HG03442 (cell line): ENCODE results near the gene HPCAL1.

Source experiments
- ATAC-seq: cut with Tn5 transposase; IDR thresholded peaks from one replicate; pipeline ENCODE4 v1.9.1; 2021; ENCODE audit warnings: mild to moderate bottlenecking, moderate library complexity; ENCODE audit not compliant: unreplicated experiment

HPCAL1 gene

DNA sequence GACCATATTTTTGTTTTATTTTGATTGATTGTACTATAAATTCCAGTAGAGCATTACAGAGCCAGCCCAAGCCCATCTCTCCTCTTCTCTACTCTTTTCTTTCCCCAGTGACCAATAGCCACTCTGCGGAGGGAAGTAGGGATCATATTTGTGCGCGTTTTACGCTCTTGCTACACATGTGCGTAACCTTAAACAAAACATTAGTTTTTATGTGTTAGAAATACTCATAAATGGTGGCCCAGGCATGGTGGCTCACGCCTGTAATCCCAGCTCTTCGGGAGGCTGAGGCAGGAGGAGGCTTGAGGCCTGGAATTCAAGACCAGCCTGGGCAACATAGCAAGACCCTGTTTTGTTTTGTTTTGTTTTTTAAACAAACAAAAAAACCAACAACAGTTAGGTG lies 31.3 kb downstream of the HPCAL1 start:
- ATAC-seq = no peak

DNA sequence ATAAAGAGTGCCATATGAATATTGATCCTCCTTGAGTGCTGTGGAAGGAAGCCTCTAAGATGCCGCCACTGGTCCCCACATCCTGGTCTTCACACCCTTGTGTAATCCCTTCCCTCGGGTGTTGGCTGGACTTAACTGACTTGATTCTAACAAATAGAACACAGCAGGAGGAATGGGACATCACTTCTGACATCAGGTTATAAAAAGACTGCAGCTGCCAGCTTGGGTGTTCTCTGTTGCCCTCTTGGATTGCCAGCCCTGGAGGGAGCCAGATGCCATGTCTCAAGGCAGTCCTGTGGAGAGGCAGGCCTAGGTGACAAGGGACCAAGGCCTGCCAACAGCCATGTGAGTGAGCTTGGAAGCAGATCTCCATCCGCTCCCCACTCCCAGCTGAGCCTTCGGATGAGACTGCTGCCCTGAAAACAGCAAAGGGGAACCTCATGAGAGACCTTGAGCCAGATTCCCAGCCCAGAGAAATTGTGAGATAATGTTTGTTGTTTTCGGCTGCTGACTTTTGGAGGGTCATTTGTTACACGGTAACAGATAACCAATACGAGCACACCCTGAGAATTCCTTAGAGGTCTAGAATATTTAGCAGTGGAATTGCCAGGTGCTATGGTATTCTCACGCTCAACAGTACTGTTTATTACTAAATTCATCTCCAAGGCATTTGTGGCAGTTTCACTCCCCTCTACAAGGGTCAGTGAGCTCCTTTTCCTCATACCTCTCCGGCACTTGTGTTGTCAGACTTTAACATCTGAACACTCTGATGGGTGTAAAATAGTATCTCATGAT lies 32.5 kb downstream of the HPCAL1 start:
- no peak for ATAC-seq

DNA sequence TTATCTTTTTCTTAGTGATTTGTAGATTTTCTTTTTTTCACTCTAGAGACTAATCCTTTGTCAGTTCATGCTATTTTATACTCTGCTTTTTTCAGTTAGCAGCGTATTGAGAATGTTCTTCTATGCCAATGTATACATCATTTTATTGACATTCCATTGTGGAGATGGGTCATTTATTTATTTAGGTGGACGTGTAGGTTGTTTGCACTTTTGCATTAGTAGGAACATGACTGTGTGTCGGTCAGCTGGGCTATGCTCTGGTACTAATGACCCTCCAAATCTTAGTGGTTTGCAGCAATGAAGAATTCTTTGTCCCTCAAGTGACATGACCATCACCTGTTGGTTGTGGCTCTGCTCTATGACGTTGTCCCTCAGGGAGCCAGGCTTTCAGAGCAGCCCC lies 33.6 kb downstream of the HPCAL1 start:
- ATAC-seq = no peak

DNA sequence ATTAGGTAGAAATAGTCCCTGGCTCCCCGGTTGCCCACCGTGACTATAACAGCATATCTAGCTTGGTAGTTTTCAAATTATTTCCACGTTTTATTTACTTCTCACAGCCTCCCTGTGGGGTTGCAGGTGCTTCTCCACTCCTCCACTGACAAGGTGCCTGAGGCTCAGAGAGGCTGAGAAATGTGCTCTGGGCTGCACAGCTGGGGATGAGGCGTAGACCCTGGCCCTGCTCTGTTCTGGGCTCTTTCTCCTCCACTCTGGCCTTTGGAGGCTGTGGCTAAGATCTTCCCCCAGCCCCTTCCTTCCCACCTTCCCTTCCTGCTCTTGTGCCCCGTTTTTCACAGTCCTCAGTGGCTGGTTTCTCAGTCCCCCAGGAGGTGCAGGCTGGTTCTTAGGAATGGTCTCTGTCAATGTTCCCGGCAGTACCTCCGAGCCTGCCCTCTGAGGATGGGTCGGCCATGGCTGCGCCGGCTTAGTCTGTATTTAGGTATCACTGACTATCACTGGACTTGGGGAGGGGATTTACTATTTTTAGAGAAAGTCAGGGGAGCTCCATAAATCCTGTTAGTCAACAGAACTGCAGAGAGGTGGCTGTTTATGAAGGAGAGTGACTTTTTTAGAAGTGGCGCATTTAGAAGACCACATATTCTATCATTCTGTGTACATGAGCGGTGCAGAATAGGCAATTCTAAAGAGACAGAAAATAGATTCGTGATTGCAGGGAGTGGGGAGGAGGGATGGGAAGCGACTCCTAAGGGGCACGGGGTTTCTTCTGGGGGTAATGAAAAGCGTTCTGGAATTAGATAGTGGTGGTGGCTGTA lies 35.0 kb downstream of the HPCAL1 start:
- no peak for ATAC-seq

DNA sequence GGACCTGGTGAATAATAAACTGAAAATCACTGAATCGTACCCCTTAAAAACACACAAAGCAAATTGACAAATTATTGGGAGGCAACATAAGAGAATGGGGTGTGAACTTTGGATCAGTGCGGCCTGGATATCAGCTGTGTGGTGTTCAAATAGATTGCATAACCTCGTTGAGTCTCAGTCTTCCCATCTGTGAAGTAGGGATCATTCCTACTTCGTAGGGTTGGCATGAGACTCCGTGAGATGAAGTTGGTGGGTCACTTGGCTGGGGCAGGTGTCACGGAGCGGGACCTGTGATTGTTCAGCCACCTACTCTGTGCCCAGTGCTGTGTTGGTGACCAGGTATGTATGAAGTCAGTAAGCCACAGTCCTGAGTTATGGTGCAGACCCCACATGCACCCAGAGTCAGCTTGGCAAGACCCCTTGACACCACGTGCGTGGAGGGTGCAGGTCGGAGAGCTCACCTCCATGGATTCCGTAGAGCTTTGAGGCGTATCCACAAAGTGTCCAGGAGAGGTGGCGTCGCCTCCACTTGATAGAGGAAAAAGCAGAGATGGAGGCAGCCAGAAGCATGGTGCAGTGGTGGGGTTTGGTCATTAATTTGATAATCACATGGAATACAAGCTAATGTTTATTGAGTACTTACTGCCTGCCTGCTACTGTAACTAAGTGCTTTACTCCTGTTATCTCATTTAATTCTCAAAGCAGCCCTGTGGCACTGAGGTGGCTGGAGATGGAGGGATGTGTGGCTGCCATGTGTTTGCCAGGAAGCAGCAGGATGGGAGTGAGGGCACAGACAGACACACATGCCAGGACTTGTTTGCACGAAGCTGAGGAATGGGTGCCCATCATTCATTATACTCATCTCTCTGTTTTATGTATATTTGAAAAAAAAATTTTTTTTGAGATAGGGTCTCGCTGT lies 35.8 kb downstream of the HPCAL1 start:
- ATAC-seq = no peak

DNA sequence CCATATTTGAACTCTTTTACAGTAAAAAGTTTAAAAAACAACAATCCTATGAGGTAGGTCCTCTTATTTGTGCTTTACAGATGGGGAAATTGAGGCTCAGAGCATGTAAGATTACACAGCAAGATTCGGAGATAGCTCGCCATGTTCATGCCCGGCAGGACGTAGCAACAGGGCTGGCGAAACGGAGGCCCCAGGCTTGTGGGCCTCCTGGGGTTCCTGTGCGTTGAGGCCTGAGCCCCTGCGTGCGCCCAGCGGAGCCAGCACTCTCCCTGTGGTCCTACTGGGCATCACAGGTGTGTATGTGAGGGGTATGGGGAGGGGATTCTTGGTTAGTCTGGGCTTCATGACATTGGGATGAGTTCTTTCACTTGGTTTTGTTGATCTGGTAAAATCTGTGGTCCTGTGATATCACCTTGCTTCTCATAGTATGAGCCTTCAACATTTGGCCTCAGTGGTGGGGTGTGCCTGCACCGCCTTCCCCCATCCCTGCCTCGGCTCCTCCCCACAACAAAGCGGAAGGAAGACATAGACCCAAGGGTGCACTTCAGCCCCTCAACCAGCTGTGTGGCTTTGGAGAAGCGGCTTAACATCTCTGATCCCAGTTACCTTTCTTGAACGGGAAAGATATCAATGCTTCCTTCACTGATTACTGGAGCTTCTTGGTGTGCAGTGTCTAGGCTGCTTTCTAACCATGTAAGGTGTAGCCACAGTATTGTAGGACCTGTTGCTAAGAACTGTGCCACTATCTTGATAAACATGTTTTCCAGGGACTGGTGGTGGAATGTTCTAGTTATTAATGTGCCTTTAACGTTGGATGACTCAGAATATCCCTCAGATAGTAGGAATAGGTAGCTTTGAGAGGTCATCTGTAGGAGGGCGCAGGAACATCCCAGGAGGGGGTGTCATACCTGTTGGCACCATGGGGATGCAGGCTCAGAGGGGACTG lies 37.2 kb downstream of the HPCAL1 start:
- no peak for ATAC-seq

DNA sequence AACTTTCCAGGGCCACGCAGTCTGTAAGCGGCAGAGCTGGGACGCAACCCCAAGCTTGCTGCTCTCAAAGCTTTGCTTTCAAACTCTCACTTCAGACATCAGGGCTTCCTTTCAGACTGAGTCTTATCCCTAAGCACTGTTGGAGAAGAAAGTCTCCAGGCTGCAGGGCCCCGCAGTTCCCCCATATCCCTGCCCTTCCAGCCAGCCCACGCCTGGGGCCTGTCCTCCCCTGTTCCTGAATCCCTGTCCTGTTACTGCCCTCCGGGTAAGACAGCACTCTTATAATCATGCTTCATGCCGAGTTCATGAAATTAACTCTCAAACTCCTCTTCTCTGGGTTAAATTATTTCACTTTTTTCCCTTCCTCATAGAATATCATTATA lies 37.9 kb downstream of the HPCAL1 start:
- no peak for ATAC-seq

DNA sequence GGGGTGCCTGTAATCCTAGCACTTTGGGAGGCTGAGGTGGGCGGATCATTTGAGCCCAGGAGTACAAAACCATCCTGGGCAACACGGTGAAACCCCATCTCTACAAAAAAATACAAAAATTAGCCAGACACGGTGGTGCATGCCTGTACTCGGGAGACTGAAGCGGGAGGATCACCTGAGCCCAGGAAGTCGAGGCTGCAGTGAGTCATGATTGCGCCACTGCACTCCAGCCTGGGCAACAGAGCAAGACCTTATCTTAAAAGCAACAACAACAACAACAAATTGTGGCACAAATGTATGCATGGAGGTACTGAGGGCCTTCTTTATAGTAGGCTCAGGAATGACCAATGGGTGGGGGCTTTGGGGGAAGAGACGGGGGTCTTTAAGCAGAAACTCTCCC lies 38.5 kb downstream of the HPCAL1 start:
- no peak for ATAC-seq

DNA sequence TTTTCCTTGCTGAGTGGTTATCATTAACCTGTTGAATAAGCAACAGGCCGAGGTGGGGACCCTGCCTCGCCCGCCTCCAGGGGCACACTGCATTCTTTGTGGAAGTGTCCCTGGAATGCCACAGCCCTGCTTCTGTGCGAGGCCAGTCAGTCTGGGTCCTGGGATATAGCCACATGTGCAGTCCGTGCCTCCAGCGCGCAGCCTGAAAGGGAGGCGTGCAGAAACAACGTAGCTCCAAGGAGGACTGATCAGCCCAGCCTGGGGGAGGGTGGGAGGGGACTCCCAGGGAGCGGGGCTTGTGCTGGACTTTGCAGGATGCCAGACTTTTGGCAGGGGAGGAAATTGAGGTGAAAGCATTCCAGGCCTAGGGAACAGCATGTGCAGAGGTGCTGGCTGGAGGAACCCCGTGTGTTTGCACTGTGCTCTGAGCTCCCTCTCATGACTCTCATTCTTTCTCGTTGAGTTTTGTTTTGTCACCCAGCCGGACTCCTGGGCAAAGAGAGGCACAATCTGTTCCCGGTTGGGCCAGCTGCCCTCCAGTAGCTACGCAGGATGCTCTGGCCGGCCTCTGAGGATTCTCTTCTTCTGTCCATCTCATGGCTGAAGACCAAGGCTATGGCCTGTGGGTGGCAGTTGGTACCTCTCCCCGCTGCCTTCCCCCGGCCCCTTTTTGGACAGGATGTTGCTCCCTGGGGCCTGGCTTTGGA lies 39.7 kb downstream of the HPCAL1 start:
- no peak for ATAC-seq

DNA sequence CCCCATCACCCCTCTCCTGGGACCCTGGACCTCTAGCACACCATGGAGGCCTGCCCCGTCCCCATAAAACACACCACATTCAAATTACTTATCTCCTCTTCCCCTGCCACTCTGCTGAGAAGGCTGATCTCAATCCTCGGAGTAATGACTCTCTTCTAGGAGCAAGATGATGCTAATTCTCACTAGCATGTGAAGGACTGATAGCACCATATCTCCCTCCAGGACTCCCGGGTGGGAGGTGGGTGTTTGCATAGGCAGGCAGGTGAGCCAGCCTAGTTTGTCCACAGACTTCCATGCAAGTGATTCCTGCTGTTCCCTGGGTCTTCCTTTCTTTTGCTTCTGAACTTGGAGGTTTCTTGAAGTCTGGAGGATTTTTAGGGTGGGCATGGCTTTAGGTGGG lies 40.5 kb downstream of the HPCAL1 start:
- no peak for ATAC-seq

DNA sequence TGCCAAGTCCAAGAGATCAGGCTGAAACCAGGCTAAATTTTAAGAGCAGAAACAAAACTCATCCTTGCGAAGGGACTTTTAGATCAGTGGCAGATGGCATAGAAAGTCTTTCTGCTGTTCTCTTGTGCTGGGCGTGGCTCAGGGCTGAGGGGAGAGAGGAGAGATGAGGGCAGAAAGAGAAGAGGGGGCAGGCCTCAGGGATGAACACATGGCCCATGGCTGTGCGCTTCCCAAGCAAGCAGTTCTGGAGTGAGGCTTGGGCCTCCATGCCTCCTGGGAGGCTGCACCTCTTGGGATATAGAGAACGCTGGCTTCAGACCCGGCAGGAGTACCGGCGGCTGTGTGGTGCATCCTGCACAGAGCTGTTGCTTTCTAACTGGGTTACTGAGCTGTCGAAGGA lies 41.0 kb downstream of the HPCAL1 start:
- no peak for ATAC-seq

DNA sequence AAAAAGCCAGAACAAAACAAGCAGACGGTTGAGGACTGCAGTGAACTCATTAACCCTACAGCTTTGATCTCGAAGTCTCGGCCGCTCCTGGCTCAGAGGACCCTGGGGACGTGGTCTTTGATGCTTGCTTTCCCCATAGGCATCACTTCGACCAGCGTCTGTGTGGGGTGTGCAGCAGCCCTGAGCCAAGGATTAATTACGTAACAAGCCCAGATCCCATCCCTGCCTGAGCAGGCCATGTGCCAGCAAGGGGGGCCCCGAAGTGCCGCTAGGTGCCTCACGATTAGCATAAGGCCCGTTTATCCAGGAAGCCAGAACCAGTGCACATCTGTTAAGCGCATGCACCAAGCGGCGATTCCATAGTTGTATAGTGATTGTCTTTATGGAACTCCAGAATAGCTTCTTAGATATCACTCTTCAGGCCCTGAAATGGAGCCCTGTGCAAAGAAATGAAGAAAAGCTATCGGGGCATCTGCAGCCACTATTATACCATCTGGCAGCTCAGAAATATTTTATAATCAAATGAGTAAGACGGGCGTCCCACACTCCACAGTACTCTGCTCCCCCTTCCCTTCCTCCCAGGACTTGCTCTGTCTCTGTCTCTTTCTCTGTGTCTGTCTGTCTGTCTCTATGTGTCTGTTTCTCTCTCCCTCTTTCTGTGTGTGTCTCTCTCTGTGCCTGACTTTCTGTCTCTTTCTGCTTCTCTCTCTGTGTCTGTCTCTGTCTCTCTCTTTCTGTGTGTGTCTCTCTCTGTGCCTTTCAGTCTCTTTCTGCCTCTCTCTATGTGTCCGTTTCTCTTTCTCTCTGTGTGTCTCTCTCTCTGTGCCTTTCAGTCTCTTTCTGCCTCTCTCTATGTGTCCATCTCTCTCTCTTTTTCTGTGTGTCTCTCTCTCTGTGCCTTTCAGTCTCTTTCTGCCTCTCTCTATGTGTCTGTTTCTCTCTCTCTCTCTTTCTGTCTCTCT lies 41.7 kb downstream of the HPCAL1 start:
- no peak for ATAC-seq

DNA sequence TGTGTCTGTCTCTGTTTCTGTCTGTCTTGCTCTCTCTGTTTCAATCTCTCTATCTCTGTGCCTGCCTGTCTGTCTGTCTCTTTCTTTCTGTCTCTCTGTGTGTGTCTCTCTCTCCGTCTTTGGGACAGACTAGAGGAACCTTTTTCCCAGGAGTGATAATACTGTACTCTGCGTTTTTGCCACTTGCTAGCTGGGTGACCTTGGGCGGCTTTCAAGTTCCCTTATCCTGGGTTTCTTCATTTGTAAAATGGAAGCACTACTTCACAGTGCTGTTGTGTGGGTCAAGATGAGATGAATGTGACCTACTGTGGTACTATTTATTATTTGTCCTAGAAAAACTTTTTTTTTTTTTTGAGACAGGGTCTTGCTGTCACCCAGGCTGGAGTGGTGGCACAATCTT lies 42.4 kb downstream of the HPCAL1 start:
- no peak for ATAC-seq

DNA sequence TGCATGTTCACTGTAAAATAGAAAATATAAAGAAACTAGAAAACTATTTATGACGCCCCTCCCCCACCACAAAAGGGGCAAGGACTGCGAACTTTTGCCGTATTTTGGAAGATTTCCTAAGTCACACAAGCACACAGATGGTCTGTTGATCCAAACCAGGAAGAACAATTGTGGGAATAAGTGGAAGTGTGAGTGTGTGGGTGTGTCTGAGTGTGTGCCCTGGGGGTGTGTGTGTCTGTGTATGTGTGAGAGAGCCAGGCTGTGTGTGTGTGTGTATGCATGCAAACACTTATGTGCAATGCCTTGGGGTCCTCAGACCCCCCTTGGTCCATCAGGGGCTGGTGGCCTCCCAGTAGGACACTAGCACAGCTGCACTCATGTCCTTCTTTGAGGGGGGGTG lies 43.1 kb downstream of the HPCAL1 start:
- ATAC-seq = no peak

DNA sequence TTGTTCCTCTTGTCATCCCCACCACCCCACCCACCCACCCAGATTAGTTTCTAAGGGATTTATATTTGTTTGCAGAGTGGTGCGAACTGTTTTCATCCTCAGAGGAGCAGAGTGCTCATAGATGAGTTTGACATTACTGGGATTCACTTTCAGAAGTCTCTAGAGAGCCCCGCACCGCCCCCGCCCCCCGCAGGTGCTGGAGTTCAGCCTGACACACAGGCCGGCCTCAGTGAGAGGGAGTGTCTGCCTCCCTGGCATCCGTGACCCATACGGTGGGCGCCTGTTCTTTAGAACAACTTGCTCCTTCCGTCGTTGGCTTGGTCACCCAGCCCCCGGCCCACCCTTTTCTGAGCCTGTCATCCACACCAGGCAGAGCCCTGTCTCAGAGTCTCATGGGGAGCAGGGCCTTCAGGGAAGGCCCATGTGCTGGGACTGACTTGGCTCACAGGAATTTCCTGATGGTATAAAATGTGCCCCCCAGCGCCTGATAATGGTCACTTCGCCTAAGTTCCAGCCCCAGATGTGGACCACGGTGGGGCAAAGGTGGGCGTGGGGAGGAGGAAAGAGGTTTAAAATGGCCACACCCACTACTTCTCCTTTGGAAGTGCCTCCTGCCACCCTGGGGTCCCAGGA lies 44.3 kb downstream of the HPCAL1 start:
- no peak for ATAC-seq

DNA sequence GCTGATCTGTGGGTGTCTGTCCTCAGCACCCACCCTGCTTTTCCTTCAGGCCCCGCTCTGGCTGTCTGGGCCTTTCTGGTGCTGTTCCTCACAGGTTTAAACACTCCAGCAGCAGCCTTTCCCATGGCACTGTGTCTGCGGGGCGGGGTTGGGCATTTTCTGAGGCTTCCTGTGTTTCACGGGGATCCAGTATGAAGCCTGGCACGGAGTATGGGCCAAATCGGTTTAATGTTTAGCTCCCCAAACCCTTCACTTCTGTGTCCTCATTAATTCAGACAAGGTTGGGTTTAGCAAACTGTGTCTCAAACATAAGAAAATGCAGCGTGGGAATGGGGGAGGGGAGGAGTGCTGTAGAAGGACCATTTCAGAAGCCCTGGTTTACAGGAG lies 44.9 kb downstream of the HPCAL1 start:
- ATAC-seq = no peak

DNA sequence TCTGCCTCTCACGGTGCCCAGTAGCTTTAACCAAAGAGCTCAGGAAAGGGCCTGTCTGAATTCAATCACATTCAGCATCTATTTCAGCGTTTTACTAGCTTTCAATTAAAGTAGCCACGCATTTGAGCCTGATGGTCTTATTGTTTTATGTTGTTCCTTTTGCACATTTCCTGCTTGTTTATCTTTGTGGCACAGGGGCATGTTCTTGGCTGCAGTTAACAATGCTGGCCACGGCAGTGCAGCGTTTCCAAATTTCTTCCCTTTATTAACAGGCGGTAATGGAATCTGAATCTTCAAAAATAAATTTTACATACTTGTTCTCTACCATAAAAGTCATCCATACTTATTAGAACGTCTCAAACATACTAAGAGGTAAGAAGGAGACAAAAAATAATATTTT lies 46.2 kb downstream of the HPCAL1 start:
- no peak for ATAC-seq

DNA sequence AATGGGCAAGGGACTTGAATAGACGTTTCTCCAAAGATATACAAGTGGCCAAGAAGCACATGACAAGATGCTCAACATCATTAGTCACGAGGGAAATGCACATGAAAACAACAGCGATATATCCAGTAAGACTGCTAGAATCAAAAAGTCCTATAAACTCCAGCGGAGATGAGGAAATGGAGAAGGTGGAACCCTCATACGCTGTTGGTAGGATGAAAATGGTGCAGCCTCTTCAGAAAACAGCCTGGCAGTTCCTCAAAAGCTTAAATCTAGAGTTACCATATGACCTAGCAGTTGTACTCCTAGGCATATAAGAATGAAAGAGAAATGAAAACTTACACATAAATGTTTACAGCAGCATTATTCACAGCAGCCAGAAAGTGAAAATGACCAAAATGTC lies 48.1 kb downstream of the HPCAL1 start:
- no peak for ATAC-seq
